Neural crest cell (in vitro differentiated cells): ENCODE data around the gene KLF11. TPM values are rescaled to one million over a fixed set of nuclear protein-coding genes. Genes with fewer than 3 reads are reported as not detected.

ENCODE experiments used
- DNase-seq: peaks from one replicate; pipeline ENCODE4 v3.0.0; 2021; ENCODE audit warnings: low read depth, mixed read lengths, low spot score
- H3K27ac Mint-ChIP-seq: one replicate; pipeline ENCODE4 v1.8.0; 2021; ENCODE audit warnings: mild to moderate bottlenecking, mixed read lengths; ENCODE audit not compliant: unreplicated experiment
- H3K27me3 Mint-ChIP-seq: 2 replicates; pipeline ENCODE4 v1.8.0; 2021; ENCODE audit warnings: low read depth, mild to moderate bottlenecking, mixed read lengths
- H3K36me3 Mint-ChIP-seq: 2 replicates; pipeline ENCODE4 v1.8.0; 2021; ENCODE audit warnings: low read depth, mild to moderate bottlenecking, mixed read lengths
- H3K4me1 Mint-ChIP-seq: 2 replicates; pipeline ENCODE4 v1.8.0; 2021; ENCODE audit warnings: mixed read lengths
- H3K4me3 Mint-ChIP-seq: one replicate; pipeline ENCODE4 v1.8.0; 2021; ENCODE audit warnings: mild to moderate bottlenecking, mixed read lengths
- H3K9me3 Mint-ChIP-seq: 2 replicates; pipeline ENCODE4 v1.8.0; 2021; ENCODE audit warnings: mixed read lengths
- CTCF ChIP-seq: fragments of 200-600 bp; sonication (generic); conservative IDR thresholded peaks from 2 replicates; pipeline ENCODE4 v1.5.0; 2021; ENCODE audit warnings: antibody characterized with exemption, mild to moderate bottlenecking
- total RNA-seq: library from RNA; stranded (reverse); gene quantifications from 2 replicates; pipeline ENCODE4 v1.2.1, GENCODE V29; 2021

KLF11 gene
- total RNA-seq, 1 donor from 2014 or later = 8.2 TPM

GRCh38 chr2:10063566-10063965, 20.2 kb downstream of the KLF11 start:
- Mint-ChIP-seq H3K9me3 (peaks cover 4% of the 10 kb centered on the region), H3K27ac (no peak overlapping the region), H3K4me3 (no peak overlapping the region), H3K36me3 (no peaks in the 10 kb centered on the region), H3K4me1 (peaks cover 11% of the 10 kb centered on the region), H3K27me3 (no peaks in the 10 kb centered on the region)
- no peak for DNase-seq
- no peak for TF ChIP-seq CTCF

GRCh38 chr2:10064932-10065772, 21.8 kb downstream of the KLF11 start:
- TF ChIP-seq CTCF = no peak
- Mint-ChIP-seq H3K27me3 (no peaks in the 10 kb centered on the region), H3K9me3 (peaks cover 4% of the 10 kb centered on the region), H3K27ac (no peak overlapping the region), H3K36me3 (no peaks in the 10 kb centered on the region), H3K4me3 (no peak overlapping the region), H3K4me1 (peaks cover 11% of the 10 kb centered on the region)
- no peak for DNase-seq

GRCh38 chr2:10065773-10066055, 22.4 kb downstream of the KLF11 start:
- no peaks in the 10 kb centered on the region for H3K27me3 Mint-ChIP-seq
- peaks cover 4% of the 10 kb centered on the region for H3K9me3 Mint-ChIP-seq
- no peak for DNase-seq
- H3K4me3 Mint-ChIP-seq = no peak overlapping the region
- H3K36me3 Mint-ChIP-seq = no peaks in the 10 kb centered on the region
- TF ChIP-seq CTCF = no peak
- H3K27ac Mint-ChIP-seq = no peak overlapping the region
- peaks cover 11% of the 10 kb centered on the region for H3K4me1 Mint-ChIP-seq

- Mint-ChIP-seq H3K27me3 (no peaks in the 10 kb centered on the region), H3K4me3 (no peak overlapping the region), H3K27ac (no peak overlapping the region), H3K9me3 (peaks cover 4% of the 10 kb centered on the region), H3K4me1 (peaks cover 11% of the 10 kb centered on the region), H3K36me3 (no peaks in the 10 kb centered on the region)
- no peak for DNase-seq
- no peak for TF ChIP-seq CTCF
These were observed 24.0 kb downstream of the KLF11 start for GRCh38 chr2:10067330-10067729.

GRCh38 chr2:10067881-10068280, 24.5 kb downstream of the KLF11 start:
- Mint-ChIP-seq H3K36me3 (no peaks in the 10 kb centered on the region), H3K4me1 (peaks cover 10% of the 10 kb centered on the region), H3K27ac (no peak overlapping the region), H3K4me3 (no peak overlapping the region), H3K9me3 (peaks cover 4% of the 10 kb centered on the region), H3K27me3 (peaks cover 4% of the 10 kb centered on the region)
- no peak for TF ChIP-seq CTCF
- no peak for DNase-seq
